HG02759 (cell line): ENCODE results near the gene MKRN1.
"Not testable (repeated sequence)": the region's sequence is repeated elsewhere in the genome, so short reads cannot be mapped to it uniquely, and the experiment has no call there.

Source experiments
- ATAC-seq: cut with Tn5 transposase; IDR thresholded peaks from one replicate; pipeline ENCODE4 v1.9.1; 2021; ENCODE audit warnings: mild to moderate bottlenecking, moderate library complexity; ENCODE audit not compliant: unreplicated experiment

Gene MKRN1

DNA sequence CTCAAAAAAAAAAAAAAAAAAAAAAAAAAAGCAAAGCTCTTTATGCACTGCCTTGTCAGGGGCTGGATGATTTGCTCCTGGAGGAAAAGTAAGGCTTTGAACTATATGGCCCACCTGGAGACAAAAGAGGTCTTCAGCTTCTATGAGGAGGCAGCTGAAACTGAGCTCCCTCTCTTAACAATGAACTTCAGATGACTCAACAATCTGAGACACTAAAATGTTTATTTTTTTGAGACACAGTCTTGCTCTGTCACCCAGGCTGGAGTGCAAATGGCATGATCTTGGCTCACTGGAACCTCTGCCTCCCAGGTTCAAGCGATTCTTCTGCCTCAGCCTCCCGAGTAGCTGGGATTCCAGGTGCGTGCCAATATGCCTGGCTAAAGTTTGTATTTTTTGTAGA, 38.7 kb downstream of the MKRN1 start:
- ATAC-seq, result no peak

DNA sequence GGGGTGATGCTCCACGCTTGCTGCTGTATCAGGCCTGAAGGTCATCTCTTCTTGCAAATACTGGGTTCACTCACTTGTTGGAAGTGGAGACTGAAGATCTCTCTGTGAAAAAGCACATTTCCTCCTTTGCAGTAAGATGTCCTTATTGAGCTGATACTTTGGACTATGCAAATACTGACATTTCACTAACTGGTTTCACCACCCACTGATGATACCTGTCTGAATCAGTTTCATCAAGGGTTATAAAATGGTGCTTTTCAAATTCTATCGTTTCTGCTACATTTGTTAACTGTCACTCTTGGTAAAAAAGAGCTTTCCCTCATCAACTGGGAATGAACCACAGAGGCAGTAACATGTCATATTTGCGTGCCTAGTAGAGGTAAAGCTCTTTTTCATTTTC, 39.9 kb downstream of the MKRN1 start:
- ATAC-seq, result peak; percentile 43

DNA sequence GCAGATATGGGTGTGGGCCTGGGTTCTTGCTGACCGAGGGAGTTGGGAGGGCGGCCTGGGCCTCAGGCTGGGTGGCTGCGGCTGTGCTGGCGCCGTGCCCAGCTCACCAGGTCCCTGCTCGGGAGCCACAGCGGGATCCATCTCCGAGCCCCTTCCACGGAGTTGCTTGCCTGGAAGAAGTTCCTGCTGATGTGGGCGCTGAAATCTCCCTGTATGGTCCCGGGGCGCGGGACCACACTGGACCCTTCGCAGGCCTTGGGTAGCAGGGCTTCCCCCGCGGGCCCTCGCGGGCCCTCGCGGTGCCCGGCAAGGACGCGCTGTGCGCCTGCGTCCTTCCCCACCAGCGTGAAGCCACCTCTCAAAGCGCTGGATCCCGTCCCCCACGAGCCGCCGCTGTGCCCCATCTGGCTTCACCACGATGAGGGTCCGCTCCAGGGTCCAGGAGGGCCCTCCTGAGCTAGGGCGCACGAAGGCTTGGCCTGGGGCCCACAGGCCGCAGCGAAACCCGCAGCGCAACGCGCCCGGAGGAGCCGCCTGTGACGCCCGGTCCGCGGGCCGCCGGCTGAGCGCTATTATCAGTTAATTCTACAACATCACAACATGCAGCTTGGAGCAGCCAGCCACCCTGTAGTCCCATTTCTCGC, 43.9 kb downstream of the MKRN1 start:
- ATAC-seq, result no peak

DNA sequence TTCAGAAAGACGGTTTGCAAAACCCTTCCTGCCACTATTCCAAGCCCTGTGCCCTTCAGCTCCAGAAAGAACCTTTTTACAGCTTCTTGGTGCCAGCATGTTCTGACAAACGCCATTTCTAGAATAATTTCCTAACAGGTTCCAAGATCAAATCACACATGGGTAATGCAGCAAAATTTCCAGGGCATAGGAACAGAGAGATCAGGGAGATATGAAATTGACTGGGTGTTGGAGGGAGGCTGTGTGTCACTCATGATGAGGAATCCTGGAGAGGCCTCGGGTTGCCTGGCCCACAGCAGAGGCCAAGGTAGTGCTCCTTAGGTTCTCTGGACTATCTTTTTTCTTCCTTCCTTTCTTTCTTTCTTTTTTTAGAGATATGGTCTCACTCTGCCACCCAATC, 45.9 kb downstream of the MKRN1 start:
- ATAC-seq, result no peak

DNA sequence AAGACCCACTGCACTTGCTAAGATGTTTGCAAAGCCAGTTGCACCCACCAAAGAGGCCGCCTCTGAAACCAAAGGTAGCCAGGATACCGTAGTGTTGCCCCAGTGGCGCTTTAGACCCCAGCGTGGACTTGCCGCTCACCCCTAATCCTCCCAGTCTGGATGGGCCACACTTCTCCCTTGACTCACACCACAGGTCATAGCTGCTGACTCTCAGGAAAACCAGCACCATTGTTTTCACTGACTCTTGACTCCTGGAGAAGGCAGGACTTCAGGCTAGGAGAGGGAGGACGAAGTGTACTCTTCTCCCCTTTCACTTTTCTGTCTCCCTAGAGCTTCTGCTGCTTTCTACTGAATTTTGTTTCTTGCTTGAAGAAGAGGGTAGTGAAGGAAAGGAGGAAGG, 53.2 kb downstream of the MKRN1 start:
- no peak for ATAC-seq

DNA sequence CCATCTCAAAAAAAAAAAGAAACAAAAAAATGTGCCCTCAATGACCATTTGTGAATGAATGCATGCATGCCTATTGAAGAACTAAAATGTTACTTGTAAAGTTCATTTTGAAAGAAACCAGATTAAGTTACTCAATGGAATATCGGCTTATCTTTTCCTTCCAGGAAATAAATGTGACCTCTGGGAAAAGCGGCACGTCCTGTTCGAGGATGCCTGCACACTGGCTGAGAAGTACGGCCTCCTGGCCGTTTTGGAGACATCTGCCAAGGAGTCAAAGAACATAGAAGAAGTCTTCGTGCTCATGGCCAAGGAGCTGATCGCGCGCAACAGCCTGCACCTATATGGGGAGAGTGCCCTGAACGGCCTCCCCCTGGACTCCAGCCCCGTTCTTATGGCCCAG, 53.6 kb downstream of the MKRN1 start:
- no peak for ATAC-seq

DNA sequence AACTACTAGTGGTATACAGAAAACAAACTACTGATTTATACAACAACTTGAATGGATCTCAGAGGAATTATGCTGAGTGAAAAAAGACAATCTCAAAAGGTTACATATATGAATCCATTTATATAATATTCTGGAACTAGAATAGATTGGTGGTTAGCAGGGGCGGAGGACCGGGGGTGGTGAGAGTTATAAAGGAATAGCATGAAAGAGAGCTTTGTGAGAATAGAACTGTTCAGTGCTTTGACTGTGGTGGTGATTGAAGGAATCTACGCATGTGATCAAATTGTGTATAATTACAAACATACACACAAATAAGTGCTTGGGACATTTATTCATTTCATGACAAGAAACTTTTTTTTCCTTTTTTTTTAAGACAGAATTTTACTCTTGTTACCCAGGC, 55.8 kb downstream of the MKRN1 start:
- ATAC-seq, result no peak

DNA sequence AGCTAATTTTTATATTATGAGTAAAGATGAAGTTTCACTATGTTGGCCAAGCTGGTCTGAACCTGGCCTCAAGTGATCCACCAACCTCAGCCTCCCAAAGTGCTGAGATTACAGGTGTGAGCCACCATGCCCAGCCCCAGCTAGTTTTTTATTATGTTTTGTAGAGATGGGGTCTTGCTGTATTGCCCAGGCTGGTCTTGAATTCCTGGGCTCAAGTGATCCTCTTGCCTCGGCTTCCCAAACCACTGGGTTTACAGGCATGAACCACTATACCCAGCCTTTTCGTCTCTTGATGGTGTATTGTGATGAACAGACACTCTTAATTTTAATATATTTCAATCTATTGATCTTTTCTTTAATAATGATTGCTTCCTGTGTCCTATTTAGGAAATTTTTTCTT, 57.8 kb downstream of the MKRN1 start:
- ATAC-seq, result no peak

DNA sequence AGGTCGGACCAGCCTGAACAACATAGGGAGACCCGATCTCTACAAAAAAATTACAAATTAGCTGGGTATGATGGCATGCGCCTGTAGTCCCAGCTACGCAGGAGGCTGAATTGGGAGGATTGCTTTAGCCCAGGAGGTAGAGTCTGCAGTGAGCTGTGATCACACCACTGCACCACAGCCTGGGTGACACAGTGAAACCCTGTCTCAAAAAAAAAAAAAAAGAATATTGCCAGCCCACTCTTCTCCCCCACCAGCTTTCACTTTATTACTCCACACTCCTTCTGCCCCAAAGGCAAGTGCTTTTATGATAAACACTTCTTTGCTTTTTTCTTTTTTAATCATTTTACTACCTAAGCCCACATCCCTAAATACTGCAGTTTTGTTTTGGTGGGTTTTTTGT, 60.7 kb downstream of the MKRN1 start:
- no peak for ATAC-seq

DNA sequence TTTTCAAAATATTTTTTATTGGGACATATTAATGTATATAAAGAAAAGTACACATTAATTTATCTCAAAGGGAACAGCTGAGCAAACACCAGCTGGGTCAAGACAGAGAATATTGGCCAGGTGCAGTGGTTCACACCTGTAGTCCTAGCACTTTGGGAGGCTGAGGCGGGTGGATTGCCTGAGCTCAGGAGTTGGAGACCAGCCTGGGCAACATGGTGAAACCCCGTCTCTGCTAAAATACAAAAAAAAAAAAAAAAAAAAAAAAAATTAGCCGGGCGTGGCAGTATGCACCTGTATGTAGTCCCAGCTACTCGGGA, 61.2 kb downstream of the MKRN1 start:
- ATAC-seq, result not testable (repeated sequence)

DNA sequence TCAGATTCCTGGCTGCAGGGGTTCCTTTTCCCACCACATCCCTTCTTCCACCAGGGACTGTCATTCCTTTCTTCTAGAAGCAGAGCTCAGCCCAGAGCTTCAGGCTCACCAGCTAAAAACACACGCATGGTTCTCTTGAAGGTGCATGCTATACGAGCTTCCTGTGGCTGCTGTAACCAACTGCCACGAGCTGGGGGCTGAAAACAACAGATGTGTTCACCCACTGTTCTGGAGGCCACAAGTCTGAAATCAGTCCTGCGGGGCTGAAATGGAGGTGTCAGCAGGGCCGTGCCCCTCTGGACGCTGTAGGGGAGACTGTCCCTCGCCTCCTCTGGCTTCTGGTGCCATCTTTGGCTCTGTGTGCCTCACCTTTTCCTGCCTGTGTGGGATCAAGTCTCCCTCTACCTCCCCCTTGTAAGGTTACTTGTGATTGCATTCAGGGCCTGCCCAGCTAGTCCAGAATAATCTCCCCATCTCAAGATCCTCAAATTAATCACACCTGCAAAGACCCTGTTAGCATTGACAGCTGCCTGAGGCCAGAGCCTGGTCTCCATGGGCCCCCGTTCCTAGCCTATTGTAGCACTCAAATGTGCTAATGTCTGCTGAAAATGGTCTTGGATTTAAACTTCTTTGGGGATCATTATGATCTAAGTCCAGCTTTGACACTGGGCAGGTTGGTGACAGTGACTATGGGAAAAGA, 61.7 kb downstream of the MKRN1 start:
- no peak for ATAC-seq

DNA sequence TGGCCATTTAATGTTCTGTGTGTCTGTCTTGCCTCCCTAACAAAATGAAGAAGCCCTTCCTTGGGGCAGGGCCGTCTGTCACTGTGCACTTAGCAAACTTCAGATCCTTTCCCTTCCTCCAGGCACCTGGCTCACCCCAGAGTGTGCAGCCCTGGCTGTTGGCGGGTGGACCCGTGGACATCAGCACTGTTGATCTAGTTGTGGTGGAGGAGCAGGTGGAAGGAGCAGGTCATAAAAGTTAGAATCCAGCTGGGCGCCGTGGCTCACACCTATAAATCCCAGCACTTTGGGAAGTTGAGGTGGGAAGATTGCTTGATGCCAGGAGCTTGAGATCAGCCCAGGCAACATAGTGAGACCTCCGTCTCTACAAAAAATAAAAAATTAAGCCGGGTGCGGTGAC, 62.7 kb downstream of the MKRN1 start:
- ATAC-seq, result no peak

DNA sequence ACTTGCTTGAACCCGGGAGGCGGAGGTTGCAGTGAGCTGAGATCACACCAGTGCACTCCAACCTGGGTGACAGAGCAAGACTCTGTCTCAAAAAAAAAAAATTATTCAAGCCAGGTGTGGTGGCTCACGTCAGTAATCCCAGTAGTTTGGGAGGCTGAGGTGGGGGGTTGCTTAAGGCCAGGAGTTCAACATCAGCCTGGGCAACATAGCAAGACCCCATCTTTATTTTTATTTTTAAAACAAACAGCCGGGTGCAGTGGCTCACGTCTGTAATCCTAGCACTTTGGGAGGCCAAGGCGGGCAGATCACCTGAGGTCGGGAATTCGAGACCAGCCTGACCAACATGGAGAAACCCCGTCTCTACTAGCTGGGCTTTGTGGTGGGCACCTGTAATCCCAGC, 63.5 kb downstream of the MKRN1 start:
- ATAC-seq, result not testable (repeated sequence)

DNA sequence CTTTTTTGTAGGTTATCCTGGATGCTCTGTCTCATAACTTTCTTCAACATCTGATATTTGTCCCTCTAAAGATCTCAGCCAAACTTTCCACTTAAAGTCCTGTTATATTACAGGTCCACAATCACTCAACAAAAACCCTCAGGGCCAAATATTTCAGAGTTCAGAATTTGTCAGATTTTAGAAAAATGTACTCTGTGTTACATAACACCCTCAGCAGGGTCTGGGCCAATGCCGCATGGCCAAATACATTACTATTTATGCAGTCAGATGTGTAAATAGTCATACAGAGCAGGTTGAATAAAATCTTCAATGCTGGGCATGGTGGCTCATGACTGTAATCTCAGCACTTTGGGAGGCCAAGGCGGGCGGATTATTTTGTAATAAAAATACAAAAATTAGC, 63.9 kb downstream of the MKRN1 start:
- no peak for ATAC-seq

DNA sequence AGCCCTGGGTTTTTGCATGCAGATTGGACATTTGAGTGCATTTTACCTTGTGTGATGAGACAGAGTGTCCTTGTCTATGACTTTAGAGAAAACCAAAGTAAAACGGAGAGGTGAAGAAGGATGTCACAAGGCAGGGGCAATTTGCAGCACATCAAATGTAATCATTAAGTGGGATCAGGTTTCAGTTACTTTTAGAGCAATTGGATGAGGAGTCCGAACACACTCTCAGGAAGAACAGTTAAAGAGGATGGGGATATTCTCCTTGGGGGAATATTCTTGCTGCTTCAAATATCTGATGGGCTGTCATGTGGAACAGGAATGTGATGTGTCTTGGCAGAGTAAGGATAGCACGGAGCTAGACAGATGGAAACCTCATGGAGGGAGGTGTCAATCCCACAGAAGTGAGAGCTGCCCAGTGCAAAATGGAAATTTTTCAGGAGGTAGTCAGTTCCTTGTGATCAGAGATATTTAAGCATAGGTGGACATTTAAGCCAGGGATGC, 74.7 kb downstream of the MKRN1 start:
- ATAC-seq, result no peak

DNA sequence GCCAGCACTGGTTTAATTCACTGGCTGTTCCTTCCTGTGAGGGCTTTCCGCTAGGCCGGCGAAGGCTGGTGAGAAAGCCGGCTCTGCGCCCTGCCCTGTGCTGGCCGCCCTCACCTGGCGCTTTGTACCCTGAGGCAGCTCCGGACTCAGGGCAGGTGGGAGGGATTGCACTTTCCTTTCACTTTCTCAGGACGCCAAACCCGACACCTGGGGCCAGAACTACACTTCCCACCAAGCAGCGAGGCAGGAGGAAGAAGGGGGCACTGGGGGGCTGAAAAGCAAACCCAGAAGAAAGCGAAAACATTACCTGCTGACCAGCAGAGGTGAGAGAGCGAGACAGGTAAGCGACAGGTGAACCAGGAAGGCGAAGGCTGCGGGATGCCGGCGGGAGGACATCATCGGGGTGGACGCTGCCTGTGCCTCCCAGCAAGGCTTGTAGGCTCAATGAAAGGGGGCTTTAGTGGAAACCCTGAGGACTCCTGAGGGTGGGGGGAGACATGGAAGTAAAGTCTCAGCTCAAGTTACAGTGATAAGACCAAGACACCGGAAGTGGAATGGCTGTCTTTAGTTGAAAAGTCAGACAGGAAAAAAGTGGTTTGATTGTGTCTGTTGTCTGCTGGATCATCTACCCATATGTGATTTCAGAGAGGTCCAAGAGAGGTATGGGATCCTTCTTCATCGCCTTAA, 75.3 kb downstream of the MKRN1 start, which contains the start of gene RAB19:
Gene RAB19 (plus strand): TSS at position 181 of the 687 bp plus-strand sequence. CDS start 3,589 bp downstream, outside the sequence.
- no peak for ATAC-seq
